ENCODE measurements around the gene LIFR. TPM values are rescaled to one million over a fixed set of nuclear protein-coding genes. Genes with fewer than 3 reads are reported as not detected.
"Not testable (repeated sequence)": the region's sequence is repeated elsewhere in the genome, so short reads cannot be mapped to it uniquely, and the experiment has no call there.

Gene LIFR
- polyA plus RNA-seq, 12 donors = 39.0 to 63.8 (median 44.4) TPM; not detected in 1

DNA sequence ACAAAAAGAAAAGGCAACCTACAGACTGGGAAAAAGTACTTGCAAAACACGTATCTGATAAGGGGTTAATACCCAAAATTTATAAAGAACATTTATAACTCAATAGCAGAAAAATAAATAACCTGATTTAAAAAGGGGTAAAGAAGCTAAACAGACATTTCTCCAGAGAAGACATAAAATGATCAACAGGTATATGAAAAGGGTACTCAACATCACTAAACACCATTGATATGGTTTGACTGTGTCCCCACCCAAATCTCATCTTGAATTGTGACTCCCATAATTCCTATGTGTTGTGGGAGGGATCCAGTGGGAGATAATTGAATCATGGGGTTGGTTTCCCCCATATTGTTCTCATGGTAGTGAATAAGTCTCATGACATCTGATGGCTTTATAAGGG, 27.1 kb upstream of the LIFR start:
- no peak for DNase-seq

DNA sequence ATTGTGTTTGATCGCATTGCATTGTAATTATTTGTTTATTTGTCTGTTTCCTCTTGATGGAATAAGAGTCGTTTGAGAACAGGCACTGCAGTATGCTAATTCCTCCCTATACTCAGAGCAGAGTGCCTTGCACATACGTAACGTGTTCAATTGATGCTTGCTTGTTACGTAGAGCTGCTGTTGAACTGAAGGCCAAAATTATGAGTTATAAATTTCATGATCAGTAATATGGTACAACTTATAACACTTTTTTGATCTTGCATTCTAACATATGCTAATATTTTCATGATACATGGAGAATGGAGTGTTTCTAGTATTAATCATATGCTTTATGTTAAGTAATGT, 26.5 kb upstream of the LIFR start:
- DNase-seq = no peak

DNA sequence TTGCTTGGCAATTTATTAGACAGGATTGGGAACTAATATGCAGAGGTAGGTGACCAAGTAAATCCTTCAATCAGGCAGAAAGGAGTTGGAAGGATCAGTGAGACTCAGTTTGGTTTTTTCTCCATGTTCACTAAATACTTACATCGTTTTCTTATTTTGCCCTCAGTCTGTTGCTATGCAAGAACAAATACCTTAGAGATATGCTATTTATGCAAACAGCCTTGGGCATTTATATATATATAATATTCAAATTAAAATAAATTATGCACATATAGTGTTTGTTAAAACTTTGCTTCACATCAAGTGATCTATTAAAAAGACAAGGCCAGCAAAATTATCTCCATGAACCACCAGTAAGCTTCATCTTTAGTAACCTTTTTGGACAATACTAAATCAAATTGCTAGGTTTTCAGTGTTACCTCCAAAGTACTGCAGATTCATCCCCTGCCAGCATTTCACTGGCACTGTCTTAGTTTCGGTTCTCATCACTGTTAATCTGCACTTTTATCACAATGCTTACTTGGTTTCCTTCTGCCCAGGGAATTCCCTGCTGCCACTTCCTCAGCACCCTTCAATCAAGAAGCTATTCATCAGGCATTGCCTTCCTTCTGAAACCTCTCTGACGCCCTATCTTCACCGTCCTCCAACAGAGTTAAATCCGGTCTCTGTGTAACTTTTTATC, 26.0 kb upstream of the LIFR start:
- no peak for DNase-seq

DNA sequence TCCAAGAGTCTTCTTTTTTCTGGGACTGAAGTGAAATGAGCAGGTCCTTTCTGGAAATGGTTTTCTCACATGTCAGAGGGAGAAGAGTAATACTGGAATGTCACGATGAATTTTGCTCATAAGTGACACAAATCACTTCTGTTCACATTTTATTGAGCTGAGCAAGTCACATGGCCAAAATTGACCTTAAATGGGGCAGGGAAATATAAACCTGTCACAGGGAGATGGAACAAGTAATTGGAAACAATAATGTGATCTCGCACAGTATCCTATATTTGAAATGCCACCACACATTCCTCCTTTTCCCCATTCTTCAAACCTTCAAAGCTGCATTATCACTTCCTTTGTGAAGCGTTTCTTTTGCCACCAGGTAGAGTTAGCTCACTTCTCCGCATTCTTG, 25.2 kb upstream of the LIFR start:
- DNase-seq = no peak

DNA sequence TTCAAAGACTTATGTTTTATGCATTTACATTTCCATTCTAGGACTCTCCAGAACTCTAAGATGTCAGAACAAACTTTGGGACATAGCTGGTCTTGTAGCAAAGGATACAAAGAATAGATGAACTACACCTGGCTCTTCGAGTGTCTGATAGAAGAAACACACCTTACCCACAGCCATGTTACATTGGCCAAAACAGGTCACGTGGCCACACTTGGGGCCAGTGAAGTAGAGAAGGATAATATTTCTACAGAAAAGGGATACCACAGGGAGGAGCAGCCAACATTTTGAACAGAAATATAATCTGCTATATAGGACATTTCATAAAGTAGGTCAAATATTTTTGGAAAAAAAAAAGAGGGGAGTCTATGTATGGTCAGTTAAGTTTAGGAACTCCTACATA, 22.7 kb upstream of the LIFR start:
- no peak for DNase-seq

DNA sequence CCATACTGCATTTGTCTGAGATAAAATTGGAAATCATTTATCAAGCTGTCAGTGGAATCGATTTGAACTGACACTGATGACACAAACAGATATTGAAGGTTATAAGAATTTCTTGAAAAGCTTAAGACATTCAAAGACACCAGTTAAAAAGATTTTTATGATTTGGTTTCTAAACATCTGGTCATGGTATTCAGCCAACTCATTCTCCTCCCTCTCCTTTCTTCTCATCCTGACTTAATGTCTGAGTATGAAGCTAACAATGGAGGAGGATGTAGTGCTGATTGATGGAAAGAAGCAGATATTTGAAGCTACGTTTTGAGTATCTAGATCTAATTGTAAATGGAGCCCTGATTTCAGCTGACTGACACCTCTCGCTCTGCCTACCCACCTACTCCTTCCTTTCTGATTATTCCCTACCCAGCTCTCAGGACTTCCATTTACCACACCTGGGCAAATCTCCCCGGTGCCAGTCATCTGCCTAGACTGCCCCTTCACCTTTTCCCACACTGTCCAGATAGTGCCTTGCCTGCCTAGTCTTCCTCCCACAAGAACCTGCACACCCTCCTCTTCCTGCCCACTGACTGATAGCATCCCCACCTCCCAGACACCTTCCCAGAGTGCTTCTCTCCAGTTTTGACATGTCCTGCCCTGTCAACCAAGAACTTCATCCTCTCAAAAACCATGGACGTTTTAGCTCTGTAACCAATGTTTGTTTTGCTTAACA, 20.7 kb upstream of the LIFR start:
- DNase-seq = no peak

DNA sequence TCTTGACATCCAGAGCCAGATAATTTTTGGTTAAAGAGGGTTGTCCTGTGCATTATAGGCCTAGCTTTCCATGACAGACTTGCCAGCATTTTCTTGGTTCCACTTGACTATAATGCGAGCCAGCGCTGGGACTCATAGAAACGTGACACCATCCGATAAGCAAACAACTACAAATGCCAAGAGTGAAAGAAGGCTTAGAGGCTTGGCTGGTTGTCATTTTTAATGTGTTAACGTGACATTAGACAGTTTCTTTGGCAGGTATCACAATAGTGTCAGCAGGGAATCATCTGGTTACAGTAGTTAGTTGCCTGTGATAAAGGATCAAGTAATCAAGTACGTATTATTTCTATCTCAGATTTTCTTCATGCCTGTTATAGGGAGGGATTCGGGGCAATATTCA, 20.0 kb upstream of the LIFR start:
- DNase-seq = peak; percentile 21

DNA sequence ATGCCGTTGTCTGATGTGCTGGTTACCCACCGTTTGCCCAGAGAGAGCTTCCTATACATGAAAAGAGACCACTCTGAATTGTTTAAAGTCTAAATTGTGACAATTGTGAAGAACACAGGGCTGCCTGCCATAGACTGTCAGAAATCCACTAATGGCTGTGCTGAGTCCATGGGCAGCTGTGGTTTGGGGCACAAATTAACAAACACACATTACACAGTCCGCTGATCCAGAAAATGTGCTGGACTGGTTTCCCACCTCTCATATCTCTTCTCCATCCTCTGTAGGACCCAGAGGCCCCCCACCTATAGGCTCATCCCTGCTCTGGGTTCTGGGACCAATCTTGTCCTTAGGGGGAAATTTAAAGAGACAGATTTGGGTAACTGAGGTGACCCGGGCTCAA, 19.0 kb upstream of the LIFR start:
- DNase-seq = no peak

DNA sequence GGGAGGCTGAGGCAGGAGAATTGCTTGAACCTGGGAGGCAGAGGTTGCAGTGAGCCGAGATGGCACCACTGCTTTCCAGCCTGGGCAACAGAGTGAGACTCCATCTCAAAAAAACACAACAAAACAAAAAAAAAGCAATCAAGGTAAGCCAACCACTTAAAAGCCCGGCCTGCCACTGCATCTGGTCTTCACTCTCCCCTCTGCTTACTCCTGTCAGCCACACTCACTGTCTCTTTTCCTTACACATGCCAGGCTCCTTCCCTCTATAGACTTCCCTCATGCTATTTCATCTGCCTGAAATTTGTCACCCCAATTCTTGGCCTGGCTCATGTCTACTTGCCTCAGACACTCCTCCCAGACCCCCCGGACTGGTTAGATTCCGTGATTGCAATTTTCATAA, 17.6 kb upstream of the LIFR start:
- DNase-seq = no peak

DNA sequence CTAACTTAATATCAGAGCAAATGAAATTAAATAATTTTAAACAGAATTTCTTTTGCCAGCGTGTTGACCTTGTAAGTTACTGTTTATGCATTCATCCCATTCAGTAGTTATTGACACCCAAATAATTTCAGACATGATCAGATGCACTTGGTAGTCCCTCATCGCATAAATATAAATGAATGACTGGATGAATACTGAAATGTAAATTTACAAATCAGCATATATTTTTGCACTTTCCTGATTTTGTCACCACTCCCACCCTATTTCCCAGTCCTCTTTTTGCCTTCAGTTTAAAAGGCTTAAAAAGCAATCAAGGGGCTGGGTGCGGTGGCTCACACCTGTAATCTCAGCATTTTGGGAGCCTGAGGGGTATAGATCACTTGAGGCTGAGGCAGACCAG, 17.1 kb upstream of the LIFR start:
- DNase-seq = no peak

DNA sequence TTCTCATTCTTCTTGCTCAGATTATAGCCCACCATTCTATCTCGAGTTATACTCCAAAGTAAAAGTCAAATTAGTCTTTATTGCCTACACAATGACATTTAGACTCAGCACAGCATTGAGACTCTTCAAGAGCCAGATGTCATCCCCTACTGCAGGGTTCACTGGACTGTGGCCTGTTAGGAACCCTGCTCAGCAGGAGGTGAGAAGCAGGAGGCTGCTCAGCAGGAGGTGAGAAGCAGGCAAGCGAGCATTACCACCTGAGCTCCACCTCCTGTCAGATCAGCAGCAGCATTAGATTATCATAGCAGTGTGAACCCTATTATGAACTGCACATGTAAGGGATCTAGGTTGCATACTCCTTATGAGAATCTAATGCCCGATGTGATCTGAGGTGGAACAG, 12.7 kb upstream of the LIFR start:
- no peak for DNase-seq

DNA sequence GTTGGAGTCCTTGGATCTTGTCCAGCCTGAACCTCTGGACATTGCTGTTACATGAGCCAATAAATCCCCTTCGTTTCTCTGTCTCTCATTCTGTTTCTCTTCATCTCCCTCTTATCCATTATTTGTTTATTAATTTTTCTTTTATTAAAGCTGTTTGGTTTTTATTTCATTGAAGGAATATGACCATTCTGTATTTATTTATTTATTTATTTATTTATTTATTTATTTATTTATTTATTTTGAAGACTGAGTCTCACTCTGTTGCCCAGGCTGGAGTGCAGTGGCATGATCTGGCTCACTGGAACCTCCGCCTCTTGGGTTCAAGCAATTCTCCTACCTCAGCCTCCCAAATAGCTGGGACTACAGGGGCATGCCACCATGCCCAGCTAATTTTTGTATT, 10.9 kb upstream of the LIFR start:
- not testable (repeated sequence) for DNase-seq

DNA sequence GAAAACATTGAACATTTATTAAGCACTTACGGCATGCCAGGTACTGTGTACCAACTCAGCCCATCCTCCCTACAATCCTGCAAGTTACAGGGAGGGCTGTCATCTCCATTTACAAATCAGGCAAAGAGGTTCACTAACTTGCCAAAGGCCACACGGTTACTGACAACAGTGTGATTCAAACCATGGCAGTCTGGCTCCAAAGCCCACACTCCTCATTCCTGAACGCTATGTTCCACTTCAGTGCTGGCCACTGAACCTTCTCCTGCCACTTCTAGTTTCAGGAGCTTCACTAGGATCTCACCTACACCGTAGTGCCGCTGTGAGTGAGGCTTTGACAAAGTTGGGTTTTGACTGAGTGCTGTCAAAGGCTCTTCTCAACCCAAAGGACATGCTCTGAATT, 7.2 kb upstream of the LIFR start:
- no peak for DNase-seq

DNA sequence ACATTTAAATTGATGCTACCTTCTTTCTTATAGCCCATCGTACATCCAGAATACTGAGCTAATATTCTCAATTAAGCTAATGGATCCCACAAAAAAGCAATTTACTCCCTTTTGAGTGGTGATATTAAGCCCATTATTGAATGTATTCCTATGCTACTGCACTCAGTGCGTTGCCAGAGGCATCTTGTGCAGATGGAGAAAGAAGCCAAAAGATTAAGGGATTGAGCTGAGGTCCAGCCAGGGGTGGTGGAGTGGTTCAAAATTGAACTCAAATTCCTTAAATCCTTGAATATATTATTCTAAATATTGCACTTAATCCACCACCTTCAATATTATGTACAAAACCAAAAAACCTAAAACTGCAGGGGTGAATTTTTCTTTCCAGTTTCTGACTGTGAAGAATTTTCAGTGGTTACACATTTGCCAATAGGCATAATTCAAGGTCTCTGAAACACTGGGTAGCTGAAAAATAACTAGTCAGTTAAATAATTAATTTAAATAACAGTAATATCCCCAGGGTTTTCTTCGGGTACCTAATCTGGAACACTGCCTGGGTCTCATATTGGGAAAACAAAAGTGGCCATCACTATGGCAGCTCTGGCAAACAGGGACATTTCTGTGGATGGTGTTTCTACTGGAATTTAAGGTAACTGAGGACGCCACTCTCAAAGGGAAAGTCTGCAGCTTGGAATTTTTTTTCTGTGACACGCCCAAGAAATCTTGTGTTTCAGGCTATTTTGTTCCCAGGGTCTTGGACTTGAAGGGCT, 6.2 kb upstream of the LIFR start:
- DNase-seq = no peak

DNA sequence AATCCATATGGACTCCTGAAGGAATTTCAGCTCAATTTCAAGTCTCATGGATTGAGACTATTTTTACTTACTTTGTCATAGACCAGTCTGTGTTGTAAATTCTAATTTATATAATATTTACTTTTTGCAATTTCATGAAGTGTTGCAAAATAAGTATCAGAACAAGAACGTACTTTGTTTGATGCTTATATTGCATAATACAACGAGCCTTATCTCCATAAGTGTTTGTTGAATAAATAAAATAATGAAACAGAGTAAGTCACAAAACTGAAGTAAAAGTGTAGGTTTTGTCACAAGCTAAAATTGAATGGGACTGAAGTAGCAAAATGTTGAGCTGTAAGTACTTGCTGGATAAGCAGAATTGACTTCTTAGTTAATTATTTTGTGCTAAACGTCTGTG, 3.0 kb upstream of the LIFR start:
- no peak for DNase-seq

DNA sequence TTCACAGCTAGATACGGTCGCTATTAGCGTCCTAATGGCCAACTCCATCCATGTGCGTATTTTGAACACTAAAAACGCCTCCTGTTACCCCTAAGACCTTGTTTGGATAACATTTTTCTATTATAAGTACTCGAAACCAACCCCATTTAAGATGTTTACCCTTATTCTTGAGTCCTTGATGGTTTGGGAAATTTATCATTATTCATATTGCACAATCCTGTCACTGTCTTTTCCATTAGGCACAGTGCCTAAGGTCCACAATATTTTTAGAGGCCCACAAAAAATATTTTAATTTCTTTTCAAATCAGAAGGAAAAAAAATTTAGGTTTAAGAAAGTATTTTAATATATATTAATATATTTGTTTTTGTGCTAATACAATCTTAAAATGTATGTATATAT, 1.3 kb upstream of the LIFR start:
- DNase-seq = no peak

DNA sequence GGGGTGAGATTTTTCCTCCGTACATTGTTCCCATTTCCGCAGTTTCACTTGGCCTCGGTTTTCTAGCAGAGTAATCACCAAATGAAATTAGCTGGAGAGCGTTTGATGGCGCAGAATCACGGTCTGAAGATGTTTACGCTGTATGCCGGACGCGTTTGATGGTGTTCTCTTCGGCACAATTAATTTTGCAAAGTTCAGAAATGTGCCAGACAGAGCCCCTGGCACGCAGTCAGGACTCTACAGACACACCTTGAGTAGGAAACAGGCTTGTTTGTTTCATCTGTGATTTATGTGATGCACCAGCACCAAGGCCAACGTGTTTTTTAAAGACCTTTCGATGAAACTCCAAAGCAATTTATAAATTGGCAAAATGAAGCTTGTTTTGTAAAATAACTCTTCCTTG, 863 bp upstream of the LIFR start:
- no peak for DNase-seq

DNA sequence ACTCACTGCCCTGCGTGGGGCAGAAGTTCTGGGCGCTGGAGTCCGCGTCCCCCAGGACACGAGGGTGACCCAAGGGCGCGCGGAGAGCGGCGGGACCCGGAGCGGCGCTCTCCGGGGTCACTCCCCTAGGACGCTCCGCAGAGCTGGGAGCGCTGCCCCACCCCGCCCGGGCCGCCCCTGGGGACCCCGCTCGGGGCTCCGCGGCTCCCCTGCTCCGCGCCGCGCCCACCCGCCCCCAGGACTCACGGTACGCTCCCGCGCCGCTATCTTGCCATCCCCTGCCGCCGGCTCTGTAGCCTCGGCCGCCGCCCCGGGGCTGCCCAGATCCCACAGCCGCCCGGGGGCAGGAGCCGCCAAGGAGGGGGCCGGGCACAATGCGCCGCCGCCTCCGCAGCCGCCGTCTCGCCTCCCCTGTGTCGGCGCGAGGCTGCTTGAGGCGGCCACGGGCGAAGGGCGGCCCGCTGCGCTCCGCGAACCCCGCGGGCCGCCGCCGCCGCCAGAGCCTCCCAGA, 303 bp downstream of the LIFR start:
- DNase-seq = no peak

DNA sequence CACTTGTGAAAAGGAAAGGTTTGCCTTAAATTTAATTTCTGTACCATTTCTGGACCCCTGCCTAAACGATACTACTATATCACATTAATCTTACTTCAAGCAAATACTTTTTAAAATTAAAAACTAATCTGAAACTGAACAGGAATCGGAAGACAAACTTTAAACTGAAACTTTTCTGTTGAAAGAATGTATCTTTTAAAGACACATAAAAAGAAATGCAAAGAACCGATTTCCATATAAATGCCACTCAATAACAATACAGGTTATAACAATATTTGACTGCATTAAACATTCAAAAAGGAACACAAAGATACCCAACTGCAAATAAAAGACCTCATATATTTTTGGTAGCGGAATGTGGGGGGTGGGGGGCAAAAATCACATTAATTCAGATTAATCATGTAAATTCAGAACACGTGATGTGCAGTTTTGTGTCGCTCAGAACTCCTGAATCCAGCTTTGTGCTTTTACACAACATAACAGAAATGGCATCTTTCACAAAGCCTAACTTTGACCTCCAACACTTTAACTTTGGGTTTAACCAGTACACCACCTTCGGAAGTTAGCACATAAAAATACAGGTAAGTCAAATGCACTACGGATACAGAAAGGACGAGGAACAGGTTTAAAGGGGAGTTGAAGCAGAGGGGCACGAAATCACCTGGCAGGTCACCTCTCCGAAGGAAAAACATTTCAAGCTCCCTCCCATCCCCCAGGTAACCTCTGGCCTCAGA, 925 bp downstream of the LIFR start:
- no peak for DNase-seq

DNA sequence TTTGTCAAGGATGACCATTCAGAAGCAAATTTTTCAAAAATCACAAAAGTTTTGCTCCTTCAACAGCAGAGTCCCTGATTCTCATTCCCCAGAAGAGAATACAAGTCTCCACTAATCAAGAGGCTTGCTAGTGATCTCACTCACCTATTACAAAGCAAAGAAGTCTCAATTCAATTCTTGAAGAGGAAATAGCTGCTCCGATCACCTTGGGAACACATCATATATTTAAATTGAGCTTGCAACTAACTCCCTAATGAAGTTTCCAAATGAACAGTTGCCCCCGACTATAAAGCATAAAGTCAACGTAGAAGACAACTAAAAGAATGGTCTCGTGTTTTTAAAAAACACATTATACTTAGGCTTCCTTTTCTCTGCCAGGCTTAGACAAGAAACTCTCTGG, 1.6 kb downstream of the LIFR start:
- no peak for DNase-seq

DNA sequence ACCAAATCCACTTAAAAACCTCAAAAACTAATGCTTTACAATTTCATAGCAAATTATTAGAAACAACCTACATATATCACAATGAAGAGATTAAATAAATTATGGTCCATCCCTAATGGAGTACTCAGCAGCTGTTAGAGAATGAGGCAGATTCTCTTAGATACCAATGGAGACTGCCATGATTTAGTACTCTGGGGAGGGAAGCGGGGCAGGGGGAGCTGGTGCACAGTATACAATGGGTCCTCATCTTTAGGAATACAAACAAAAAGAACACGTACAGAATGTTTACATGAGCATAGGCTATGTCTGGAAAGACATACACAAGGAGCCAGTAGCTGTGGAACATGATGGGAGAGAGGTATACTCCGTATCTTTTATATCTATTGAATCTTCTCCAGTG, 2.0 kb downstream of the LIFR start:
- no peak for DNase-seq

DNA sequence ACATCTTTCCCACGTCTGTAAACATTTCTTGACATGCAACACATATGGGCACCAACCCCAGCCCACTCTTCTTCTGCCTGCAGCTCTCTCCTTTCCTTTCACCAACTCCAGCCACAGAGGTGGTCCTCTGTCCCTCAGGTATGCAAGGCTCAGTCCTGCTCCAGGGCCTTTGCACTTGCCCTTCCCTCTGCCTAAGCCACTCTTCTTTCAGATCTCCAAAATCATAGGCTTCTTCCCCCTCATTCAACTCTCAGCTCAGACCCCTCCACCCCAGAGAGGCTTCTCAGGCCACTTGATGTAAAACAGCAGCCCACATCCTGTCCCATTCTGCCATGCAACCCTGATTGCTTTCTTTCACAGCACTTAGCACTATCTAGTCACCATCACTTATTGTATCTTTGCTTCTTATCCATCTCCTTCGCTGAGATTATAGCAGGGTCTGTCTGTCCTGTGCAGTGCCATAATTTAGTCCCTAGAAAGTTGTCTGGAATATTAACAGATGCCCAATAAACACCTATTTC, 3.4 kb downstream of the LIFR start:
- DNase-seq = no peak
